Erythroblast (primary cell): ENCODE measurements around the gene SGCD.

Source experiments
- GATA1 ChIP-seq: IDR thresholded peaks from 2 replicates; pipeline ENCODE4 v1.6.1; 2011; ENCODE audit warnings: low read depth, mild to moderate bottlenecking, control low read depth, low read length, moderate library complexity
- POLR2A ChIP-seq: IDR thresholded peaks from 2 replicates; pipeline ENCODE4 v1.6.1; 2011; ENCODE audit warnings: mild to moderate bottlenecking, low read length

DNA sequence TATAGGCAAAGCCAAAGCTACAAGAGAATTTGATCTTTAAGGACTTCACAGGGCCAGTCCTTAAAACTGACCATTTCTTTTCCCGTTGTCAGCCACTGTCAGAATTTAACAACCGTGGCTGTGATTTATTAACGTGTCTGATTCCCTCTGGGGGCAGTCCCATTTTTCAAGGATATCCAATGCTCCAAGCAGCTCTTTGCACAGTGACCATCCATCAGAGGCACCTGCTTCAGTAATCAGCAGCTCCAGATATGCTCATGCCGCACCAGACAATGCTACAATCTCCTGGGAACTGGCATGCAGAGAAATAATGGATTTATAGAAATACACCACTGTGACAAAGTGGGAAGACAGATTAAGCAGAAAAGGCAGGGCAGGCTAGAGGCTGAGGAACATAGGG lies 359.8 kb downstream of the SGCD start:
- no peak for TF ChIP-seq POLR2A
- no peak for TF ChIP-seq GATA1
